ENCODE measurements around the gene ST8SIA6.

ST8SIA6 gene

GRCh38 chr10:17453035-17453372 lies 1.4 kb downstream of the ST8SIA6 start:
- TF ChIP-seq REST (IDR thresholded peaks at IDR 0.05; ENCODE audit: low read depth), result no peak
- no peak for TF ChIP-seq TEAD4 (IDR thresholded peaks at IDR 0.05)
- TF ChIP-seq NFIC (IDR thresholded peaks at IDR 0.05), result no peak
- no peak for TF ChIP-seq CREB1 (IDR thresholded peaks at IDR 0.05; ENCODE audit: low read depth)

GRCh38 chr10:17452060-17452841 lies 2.1 kb downstream of the ST8SIA6 start:
- TF ChIP-seq TCF12 (IDR thresholded peaks at IDR 0.05; ENCODE audit: low read depth) (no peak), TAF1 (IDR thresholded peaks at IDR 0.05; ENCODE audit: low read depth) (no peak), REST (IDR thresholded peaks at IDR 0.05; ENCODE audit: low read depth) (no peak), USF1 (IDR thresholded peaks at IDR 0.05) (no peak), TEAD4 (IDR thresholded peaks at IDR 0.05) (no peak), MAX (IDR thresholded peaks at IDR 0.05) (no peak), ZBTB7A (IDR thresholded peaks at IDR 0.05; ENCODE audit: low read depth) (no peak), EGR1 (IDR thresholded peaks at IDR 0.05) (no peak), FOXM1 (IDR thresholded peaks at IDR 0.05; ENCODE audit: borderline replicate concordance, low read depth) (no peak), EP300 (IDR thresholded peaks at IDR 0.05; ENCODE audit: borderline replicate concordance) (no peak), NFIC (IDR thresholded peaks at IDR 0.05) (no peak), CEBPB (IDR thresholded peaks at IDR 0.05) (no peak), RAD21 (IDR thresholded peaks at IDR 0.05; ENCODE audit: low read depth) (no peak), YY1 (IDR thresholded peaks at IDR 0.05; ENCODE audit: low read depth) (no peak), CREB1 (IDR thresholded peaks at IDR 0.05; ENCODE audit: low read depth) (no peak)

- TF ChIP-seq FOXM1 (IDR thresholded peaks at IDR 0.05; ENCODE audit: borderline replicate concordance, low read depth), result no peak
- TF ChIP-seq MAX (IDR thresholded peaks at IDR 0.05), result no peak
- no peak for TF ChIP-seq TAF1 (IDR thresholded peaks at IDR 0.05; ENCODE audit: low read depth)
- TF ChIP-seq ZBTB7A (IDR thresholded peaks at IDR 0.05; ENCODE audit: low read depth), result no peak
- TF ChIP-seq CREB1 (IDR thresholded peaks at IDR 0.05; ENCODE audit: low read depth), result no peak
- no peak for TF ChIP-seq EGR1 (IDR thresholded peaks at IDR 0.05)
- TF ChIP-seq USF1 (IDR thresholded peaks at IDR 0.05), result no peak
- TF ChIP-seq TEAD4 (IDR thresholded peaks at IDR 0.05), result no peak
- TF ChIP-seq CEBPB (IDR thresholded peaks at IDR 0.05), result no peak
- no peak for TF ChIP-seq EP300 (IDR thresholded peaks at IDR 0.05; ENCODE audit: borderline replicate concordance)
Measured at GRCh38 chr10:17450024-17450423, 4.4 kb downstream of the ST8SIA6 start.

- TF ChIP-seq ZBTB7A (IDR thresholded peaks at IDR 0.05; ENCODE audit: low read depth), result no peak
- no peak for TF ChIP-seq USF1 (IDR thresholded peaks at IDR 0.05)
- no peak for TF ChIP-seq EGR1 (IDR thresholded peaks at IDR 0.05)
- TF ChIP-seq FOXM1 (IDR thresholded peaks at IDR 0.05; ENCODE audit: borderline replicate concordance, low read depth), result no peak
- no peak for TF ChIP-seq EP300 (IDR thresholded peaks at IDR 0.05; ENCODE audit: borderline replicate concordance)
- TF ChIP-seq TEAD4 (IDR thresholded peaks at IDR 0.05), result no peak
- no peak for TF ChIP-seq NFIC (IDR thresholded peaks at IDR 0.05)
- TF ChIP-seq CEBPB (IDR thresholded peaks at IDR 0.05), result no peak
- no peak for TF ChIP-seq TCF12 (IDR thresholded peaks at IDR 0.05; ENCODE audit: low read depth)
- no peak for TF ChIP-seq TAF1 (IDR thresholded peaks at IDR 0.05; ENCODE audit: low read depth)
- TF ChIP-seq YY1 (IDR thresholded peaks at IDR 0.05; ENCODE audit: low read depth), result no peak
- no peak for TF ChIP-seq RAD21 (IDR thresholded peaks at IDR 0.05; ENCODE audit: low read depth)
- TF ChIP-seq CREB1 (IDR thresholded peaks at IDR 0.05; ENCODE audit: low read depth), result no peak
- no peak for TF ChIP-seq REST (IDR thresholded peaks at IDR 0.05; ENCODE audit: low read depth)
Measured at GRCh38 chr10:17445400-17445998, 8.9 kb downstream of the ST8SIA6 start.
